HG03439 (cell line): ENCODE results near the gene TECPR2.
A peak's percentile ranks its signal among the peaks of the same experiment; 100 is the strongest.
"Not testable (repeated sequence)": the region's sequence is repeated elsewhere in the genome, so short reads cannot be mapped to it uniquely, and the experiment has no call there.

Source experiments
- ATAC-seq: cut with Tn5 transposase; IDR thresholded peaks from one replicate; pipeline ENCODE4 v1.9.1; 2021; ENCODE audit warnings: mild to moderate bottlenecking, moderate library complexity; ENCODE audit not compliant: unreplicated experiment

The TECPR2 gene

DNA sequence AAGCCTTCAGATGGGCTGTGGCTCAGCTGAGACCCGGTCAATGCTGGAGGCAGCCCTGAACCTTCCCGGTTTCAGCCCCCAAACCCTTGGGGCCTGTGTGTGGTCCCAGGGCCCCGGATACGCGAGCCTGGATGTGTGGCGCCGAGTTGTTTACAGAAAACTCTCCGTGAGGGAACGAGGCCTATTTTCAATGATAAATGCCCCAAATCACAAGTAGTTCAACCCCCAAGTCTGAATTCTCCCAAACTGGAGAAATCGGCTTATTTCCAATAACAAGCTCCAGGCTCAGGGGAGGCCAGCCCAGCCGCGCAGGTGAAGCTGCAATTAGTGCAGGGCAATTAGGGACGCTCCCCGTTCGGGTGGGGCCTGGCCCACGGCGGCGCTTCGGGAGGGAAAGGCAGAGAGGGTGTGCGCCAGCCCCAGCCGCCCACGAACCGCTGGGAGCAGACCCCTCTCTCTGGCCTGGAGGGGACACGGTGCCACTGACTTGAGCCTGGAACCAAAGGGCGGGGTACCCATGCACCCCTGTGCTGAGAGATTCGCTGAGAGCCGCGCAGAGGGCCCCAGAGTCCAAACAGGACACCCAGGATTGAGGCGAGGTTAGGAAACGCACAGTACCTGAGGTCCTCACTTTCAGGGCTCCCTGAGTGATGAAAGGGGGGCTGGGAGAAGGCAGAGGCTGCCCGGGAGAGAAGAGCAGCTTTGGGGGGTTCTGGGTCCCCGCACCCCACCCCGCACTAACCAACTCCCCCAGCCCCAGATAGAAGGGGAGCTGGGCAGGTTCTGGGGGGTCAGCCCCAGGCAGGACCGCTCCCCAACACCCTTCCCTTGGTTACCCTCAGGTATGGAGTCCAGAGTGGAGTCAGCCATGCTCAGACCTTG lies 161.1 kb downstream of the TECPR2 start:
- no peak for ATAC-seq

DNA sequence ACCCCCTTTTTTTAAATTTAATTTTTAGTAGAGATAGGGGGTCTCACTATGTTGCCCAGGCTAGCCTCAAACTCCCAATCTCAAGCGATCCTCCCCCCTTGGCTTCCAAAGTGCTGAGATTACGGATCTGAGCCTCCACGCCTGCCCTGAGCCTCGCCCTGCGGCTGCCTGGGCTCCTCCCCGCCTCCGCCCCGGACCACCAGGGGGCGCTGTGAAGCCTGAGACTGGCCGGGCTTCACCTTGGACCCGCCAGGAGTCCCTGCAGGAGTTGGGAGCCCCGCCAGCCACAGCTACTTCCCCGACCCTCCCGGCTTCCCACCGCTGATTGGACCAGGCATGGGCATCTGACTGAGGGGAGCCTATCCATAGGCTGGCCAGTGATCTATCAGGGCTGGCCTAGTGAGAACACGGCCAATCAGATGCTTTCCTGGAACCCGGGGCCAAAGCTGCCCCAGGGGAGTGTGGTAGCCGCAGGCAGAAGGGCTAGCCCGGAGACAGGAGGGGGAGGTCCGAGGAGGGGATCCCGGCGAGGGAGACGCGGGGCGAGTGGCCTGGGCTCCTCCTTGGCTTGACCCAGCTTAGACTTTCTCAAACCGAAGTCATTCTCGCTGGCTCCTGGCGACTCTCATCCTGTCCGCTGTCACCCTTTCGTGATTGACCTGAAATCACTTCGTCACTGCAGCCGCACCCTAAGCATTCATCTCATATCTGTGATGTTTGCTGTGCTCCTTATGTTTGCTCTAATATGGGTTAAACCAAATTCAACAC lies 161.9 kb downstream of the TECPR2 start:
- peak; percentile 95 for ATAC-seq

DNA sequence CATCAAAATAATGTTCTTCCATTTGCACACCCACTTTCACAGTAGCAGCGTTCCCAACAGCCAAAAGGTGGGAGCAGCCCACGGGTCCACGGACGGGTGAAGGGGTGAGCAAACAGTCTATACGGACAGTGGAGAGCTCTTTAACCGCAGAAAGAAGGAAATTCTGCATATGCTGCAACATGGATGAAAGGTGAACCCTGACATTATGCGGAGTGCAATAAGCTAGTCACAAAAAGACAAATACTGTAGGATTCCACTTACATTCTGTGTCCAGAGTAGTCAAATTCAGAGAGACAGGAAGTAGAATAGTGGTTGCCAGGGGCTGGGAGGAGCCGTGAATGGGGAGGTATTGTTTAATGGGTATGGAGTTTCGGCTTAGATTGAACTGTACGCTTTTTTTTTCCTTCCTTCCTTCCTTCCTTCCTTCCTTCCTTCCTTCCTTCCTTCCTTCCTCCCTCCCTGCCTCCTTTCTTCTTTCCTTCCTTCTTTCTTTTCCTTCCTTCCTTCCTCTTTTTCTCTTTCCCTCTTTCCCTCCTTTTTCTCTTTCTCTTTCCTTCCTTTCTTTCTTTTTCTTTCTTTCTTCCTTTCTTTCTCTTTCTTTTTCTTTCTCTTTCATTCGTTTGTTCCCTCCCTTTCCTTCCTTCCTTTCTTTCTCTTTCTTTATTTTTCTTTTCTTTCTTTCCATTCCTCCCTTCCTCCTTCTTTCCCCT lies 162.6 kb downstream of the TECPR2 start:
- no peak for ATAC-seq

DNA sequence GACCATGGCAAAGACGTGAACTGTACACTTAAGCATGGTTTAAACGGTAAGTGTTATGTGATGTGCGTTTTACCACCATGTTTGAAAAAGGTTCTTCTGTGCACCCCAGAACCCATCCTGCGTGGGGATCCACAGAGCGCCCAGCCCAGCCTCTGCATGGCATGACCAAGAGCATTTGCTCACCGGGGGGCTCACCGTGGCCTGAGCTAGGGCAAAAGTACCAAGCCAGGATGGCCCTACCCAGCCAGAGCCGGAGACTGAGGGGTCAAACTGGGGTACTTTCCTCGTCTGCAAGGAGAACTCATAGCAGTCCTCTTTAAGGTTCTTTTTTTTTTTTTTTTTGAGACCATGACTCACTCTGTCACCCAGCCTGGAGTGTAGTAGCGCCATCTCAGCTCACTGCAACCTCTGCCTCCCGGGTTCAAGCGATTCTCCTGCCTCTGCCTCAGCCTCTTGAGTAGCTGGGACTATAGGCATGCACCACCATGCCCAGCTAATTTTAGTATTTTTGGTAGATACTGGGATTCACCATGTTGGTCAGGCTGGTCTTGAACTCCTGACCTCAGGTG lies 163.3 kb downstream of the TECPR2 start:
- ATAC-seq, result no peak

DNA sequence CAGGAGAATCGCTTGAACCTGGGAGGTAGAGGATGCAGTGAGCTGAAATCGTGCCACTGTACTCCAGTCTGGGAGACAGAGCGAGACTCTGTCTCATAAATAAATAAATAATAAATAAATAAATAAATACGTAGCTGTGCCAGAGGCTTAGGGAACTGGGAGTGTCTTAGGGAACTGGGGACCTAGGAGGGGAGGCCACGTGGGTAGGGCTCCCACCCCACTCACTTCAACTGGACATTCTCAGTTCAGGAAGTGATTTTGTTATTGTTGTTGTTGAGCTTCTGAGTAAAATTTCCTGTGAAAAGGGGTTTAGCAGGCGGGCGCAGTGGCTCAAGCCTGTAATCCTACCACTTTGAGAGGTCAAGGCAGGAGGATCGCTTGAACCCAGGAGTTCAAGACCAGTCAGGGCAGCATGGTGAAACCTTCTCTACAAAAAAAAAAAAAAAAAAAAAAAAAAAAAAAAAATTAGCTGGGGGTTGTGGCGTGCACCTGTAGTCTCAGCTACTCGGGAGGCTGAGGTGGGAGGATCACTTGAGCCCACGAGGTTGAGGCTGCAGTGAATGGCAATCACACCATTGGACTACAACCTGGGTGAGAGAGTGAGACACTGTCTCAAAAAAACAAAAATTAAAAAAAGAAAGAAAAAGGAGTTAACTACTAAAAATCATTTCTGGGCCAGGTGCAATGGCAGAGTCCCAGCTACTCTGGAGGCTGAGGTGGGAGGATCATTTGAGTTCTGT lies 165.9 kb downstream of the TECPR2 start:
- ATAC-seq, result no peak

DNA sequence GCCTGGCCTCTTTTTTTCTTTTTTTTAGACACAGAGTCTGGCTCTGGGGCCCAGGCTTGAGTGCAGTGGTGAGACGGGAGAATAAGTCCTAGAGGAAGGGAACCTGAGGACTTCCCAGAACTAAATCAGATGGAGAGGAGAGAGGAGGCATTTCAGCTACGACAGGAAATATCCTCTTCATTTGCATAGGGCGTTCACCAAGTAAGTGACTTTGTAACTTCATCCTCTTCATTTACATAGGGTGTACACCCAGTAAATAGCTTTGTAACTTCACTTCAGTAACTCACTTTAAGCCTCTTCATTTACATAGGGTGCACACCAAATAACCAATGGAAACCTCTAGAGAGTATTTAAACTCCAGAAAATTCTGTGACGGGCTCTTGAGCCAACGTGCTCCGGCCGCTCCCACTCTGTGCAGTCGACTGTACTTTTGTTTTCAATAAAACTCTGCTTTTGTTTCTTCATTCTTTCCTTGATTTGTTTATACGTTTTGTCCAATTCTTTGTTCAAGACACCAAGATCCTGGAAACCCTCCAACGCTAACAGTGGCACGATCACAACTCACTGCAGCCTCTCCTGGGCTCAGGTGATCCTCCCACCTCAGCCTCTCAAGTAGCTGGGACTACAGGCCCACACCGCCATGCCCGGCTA lies 168.2 kb downstream of the TECPR2 start:
- no peak for ATAC-seq

DNA sequence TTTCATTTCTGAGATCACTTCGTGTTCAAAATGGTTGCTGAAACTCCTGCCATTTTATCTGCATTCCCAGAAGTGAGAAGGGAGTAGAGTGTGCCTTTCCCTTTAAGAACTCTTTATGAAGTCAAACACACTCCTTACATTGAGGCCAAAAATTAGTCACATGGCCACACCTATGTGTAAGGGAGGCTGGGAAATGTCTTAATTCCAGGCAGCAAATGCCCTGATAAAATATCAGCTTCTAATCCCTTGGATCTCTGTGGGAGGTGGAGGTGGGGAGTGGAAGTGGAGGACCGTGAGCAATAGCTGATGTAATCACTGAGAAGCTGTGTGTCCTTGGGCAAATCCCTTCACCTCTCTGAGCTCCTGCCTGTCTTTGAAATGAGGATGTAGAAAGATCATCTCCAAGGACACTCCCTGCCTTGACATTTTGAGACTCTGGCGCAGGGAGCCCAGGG lies 169.5 kb downstream of the TECPR2 start:
- no peak for ATAC-seq

DNA sequence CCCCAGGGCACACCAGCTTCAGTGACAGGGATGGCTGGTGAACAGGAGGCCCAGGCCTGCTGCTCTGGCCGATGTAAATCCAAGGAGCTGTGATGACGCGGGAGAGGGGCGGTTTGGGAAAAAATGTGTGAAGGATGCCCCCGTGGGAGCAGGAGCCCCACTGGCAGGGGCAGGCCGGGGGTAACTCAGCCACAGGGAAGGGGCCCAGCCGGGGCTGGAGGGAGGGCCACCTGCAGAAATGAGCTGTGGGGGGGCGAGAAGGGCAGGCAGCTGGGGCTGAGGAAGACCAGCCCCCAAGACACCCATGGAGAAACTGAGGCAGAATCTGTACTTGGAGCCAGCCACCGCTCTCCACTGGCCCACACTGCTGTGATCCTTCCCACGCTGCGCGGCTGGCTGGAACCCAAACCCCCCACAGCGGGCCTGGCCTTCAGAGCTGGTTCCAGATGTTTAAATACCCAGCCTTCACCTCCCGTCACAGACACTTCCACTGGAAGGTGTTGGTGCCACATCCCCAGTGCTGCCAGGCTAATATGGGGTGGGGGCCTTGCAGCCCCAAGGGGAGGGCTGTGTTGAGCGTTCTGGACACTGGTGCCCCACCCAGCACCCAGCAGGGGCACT lies 175.3 kb downstream of the TECPR2 start:
- no peak for ATAC-seq

DNA sequence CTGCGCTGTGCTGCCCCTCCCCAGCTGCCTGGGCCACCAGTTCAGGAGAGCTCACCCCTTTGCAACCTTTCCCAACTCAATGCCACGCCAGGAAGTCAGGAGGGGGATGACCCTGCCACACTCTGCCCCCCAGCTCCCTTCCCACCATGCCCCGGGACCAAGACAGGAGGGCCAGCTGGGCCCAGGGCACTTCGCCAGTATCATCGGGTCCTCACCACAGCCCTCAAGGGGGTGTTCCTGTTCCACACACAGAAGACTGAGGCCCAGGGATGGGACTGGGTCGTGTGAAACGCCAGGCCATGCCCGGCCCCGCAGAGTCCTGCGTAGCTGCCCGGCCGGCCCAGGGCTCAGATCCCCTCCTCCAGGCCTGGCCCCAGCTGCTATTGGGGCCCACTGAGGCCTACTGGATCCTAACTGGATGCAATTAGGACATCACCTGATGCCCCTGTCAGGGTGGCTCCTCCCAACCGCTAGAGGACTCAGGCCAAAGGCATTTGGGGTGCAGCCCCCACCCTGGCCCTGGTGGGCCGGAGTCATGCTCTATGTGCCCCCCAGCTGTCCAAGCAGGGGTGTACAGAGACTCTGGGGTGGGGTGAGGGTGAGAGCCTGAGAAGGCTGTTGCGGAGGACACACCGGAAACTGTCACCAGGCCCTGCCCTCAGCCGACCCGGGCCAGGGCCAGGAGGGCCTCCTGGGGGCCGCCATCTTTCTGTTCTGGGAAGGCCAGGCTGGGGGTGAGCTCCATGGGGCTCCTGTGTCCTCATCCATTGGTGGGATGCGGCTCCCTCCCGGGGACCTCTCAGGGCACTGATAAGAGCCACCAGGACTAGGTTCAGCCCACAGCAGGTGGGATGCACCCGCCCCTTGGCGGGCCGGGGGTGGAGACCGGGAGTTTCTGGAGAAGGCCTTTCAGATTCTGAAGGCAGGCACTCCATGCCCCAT lies 176.1 kb downstream of the TECPR2 start:
- ATAC-seq, result no peak

DNA sequence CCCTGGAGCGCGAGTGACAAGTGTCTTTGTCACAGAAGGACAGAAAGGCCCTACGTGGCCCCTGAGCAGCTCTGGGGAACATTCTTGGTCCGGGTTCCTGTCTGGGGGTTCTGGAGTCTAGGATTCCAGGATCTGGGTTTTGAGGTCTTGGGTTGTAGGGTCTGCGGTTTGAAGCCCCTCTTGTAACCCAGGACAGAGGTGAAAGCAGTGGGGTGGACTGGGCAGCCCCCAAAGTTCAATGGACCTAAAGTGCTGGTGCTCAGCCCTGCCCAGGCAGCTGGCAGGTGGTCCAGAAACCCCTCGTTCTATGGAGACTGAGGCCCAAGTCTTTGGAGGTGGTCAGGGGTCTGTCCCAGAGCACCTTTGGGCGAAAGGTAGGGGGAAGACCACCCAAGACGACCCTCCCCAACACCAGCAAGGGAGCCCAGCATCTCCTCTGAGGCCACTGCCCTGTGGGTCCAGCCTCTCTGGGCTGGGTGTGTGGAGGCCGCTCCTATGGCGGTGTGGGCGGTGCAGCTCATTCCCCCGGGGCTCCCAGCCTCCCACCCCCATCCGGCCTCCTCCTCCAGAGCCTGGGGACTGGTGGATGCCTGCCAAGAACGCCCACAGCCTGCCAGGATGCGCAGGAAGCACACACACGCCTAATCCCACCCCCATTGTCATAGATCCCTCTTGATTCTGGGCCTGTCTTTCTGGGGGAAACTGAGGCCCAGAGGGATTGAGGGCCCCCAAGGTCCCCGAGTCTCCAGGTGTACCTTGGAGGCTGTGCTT lies 177.0 kb downstream of the TECPR2 start:
- no peak for ATAC-seq

DNA sequence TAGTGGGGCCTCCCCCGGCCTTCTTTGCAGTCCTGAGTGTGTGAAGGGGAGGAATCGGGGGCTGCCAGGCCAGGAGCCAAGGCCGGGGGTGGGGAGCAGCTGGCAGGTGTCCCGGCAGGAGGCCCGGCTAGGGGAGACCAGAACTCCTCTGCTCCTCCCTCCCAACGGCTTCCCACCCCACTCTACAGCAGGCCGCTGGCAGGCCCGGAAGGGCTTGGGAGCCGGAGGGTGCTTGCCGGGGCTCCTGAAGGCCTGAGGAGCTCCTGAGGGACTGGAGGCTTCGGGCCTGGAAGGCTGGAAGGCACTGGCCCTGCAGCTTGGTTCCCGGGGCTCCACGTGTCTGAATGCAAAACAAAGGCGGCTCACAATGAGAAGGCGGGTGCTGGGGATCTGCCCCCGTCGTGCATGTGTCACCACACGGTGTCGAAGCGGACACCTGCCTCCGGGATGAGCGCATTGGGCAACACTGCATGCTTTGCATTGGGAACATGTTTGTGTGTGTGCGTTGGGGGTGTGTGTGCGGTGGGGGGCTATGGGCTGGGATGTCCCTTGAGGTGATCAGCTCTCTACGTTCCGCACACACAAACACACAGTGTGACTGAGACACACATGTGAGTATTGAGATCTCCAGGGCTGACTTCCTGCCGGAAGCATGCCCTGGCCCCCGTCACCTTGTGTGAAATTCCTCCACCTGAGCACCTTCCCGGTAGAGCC lies 177.7 kb downstream of the TECPR2 start:
- no peak for ATAC-seq

DNA sequence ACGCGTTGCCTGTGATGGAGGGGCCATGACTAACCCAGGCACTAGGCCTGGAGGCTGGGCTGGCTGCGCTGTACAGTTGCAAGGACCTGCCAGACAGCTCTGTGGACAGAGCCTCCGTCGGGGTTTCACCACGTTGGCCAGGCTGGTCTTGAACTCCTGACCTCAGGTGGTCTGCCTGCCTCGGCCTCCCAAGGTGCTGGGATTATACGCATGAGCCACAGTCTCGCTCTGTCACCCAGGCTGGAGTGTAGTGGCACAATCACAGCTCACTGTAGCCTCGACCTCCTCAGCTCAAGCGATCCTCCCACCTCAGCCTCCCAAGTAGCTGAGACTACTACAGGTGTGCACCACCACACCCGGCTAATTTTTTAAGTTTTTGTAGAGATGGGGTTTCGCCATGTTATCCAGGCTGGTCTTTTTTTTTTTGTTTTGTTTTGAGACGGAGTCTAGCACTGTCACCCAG lies 178.3 kb downstream of the TECPR2 start:
- not testable (repeated sequence) for ATAC-seq

DNA sequence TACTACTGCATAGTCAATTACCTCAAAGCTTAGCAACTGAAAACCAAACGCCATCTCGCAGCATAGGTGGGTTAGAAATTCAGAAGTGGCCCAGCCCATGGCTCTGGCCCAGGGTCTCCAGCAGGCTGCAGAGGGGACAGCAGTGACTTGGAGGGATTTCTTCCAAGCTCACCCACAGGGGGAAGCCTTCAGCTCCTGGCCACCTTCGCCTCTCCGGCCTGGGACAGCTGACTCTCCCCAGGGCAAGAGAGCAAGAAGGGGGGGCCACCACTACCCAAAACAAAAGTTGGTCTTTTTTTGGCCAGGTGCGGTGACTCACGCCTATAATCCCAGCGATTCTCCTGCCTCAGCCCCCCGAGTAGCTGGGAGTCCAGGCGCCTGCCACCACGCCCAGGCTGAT lies 179.0 kb downstream of the TECPR2 start:
- no peak for ATAC-seq

DNA sequence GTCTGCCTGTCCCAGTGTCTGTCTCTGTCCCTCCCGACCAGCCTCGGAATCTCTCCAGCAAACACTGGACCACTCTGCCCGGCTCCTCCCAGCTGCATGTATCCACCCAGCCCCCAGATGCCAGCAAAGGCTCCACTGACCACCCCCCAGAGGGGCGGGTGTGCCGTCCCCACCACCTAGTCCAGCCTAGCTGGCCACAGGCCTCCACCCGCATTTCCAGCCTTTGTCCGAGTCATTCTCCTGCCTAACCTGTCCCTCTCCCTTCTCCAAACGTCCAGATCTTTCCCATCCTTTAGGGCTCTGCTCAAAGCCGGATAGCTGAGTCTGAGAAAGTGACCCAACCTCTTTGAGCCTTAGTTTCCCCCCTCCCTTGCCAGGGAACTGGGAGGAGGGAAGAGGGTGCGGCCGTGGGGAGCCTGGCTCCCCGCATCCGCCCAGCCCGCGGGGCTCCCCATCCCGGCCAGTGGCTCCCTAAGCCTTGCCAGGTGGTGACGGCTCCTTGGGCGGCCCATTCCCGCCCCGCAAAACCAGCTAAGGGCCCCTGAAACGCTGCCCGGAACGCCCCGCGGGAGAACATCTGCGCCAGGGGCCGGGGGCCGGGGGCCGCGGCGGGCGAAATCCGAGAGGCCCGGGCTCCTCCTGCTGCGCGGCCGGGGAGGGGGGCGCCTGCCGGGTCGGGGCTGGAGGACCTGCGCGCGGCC lies 181.5 kb downstream of the TECPR2 start:
- no peak for ATAC-seq

DNA sequence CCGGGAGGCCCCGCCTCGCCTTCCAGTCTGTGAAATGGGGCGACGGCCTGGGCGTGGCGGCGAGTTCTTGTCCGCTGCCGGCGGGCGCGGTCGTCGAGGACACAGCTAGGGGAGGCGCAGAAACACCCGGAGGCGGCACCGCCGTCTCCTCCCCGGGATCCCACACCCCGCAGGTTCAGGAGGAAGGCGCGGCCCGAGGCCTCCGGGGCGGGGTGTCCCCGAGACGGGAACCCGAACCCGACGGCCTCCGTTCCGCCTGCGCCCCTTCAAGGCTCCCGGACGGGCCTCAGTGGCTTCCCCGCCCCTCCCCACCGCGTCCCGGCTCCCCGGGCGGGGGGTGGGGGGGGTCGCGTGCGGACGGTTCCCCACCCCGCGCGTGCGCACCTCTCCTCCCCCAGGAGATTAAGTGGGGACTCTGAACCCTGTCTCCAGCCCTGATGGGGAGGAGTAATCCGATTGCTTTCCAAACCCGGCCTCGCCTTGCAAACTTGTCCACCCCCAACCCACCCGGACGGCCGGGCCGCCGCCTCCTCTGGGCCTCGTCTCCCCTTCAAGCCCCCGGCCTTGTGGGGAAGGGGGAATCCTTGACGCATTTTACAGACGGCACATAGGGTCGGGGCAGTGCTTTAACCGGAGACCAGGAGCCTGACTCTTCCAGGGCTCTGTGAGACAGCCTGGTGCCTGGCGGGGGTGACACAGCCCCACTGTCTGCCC lies 182.2 kb downstream of the TECPR2 start:
- no peak for ATAC-seq
